SK-N-SH treated with all-trans-retinoic acid at 6 μM for 48 hours (cell line): Measurements from ENCODE around the gene CAPRIN2.

ENCODE experiments used
- ATAC-seq: fragments of 200-7000 bp; cut with Tn5 transposase; 3 replicates; pipeline ENCODE4 v1.9.1; 2020; ENCODE audit warnings: mild to moderate bottlenecking, moderate library complexity
- ARNTL ChIP-seq: fragments of 450-650 bp; formaldehyde crosslinking; IDR thresholded peaks from 2 replicates; pipeline ENCODE4 v1.5.0; 2020; ENCODE audit warnings: low read depth, mild to moderate bottlenecking, moderate library complexity, borderline replicate concordance
- BACH2 ChIP-seq: fragments of 250-450 bp; sonication (Bioruptor Pico); IDR thresholded peaks from 2 replicates; pipeline ENCODE4 v1.9.0; 2021; ENCODE audit warnings: mild to moderate bottlenecking, borderline replicate concordance
- CSDC2 ChIP-seq: fragments of 250-450 bp; sonication (Bioruptor Pico); IDR thresholded peaks from 2 replicates; pipeline ENCODE4 v1.5.0; 2020; ENCODE audit warnings: mild to moderate bottlenecking, moderate library complexity
- ESRRG ChIP-seq: fragments of 250-450 bp; sonication (Bioruptor Pico); IDR thresholded peaks from 2 replicates; pipeline ENCODE4 v1.6.1; 2021; ENCODE audit warnings: mild to moderate bottlenecking
- ISL1 ChIP-seq: fragments of 250-450 bp; sonication (Bioruptor Pico); IDR thresholded peaks from 2 replicates; pipeline ENCODE4 v2.1.2; 2022; ENCODE audit warnings: mild to moderate bottlenecking, moderate library complexity
- OSR1 ChIP-seq: fragments of 250-450 bp; sonication (Bioruptor Pico); IDR thresholded peaks from 2 replicates; pipeline ENCODE4 v1.8.0; 2022; ENCODE audit warnings: moderate library complexity, mild to moderate bottlenecking, inconsistent platforms
- POU6F1 ChIP-seq: fragments of 250-450 bp; sonication (Bioruptor Pico); IDR thresholded peaks from 2 replicates; pipeline ENCODE4 v1.8.0; 2021; ENCODE audit warnings: low read depth, mild to moderate bottlenecking, moderate library complexity, borderline replicate concordance
- PPARA ChIP-seq: fragments of 250-450 bp; sonication (Bioruptor Pico); IDR thresholded peaks from 2 replicates; pipeline ENCODE4 v1.5.0; 2020; ENCODE audit warnings: mild to moderate bottlenecking, borderline replicate concordance
- RARB ChIP-seq: fragments of 250-450 bp; sonication (Bioruptor Pico); IDR thresholded peaks from 2 replicates; pipeline ENCODE4 v1.8.0; 2021; ENCODE audit warnings: mild to moderate bottlenecking, moderate library complexity
- SNAI2 ChIP-seq: fragments of 250-450 bp; sonication (Bioruptor Pico); IDR thresholded peaks from 2 replicates; pipeline ENCODE4 v1.5.0; 2020; ENCODE audit warnings: mild to moderate bottlenecking, moderate library complexity
- TCF4 ChIP-seq: fragments of 250-450 bp; sonication (Bioruptor Pico); IDR thresholded peaks from 2 replicates; pipeline ENCODE4 v1.8.0; 2021; ENCODE audit warnings: mild to moderate bottlenecking, moderate library complexity, borderline replicate concordance
- ZC3H10 ChIP-seq: fragments of 250-450 bp; sonication (Bioruptor Pico); IDR thresholded peaks from 2 replicates; pipeline ENCODE4 v1.5.1; 2021; ENCODE audit warnings: mild to moderate bottlenecking, moderate library complexity
- ZFP3 ChIP-seq: fragments of 250-450 bp; sonication (Bioruptor Pico); IDR thresholded peaks from 2 replicates; pipeline ENCODE4 v1.5.0; 2020; ENCODE audit warnings: mild to moderate bottlenecking, moderate library complexity
- ZNF565 ChIP-seq: fragments of 450-650 bp; formaldehyde crosslinking; conservative IDR thresholded peaks from 2 replicates; pipeline ENCODE4 v1.5.0; 2020; ENCODE audit warnings: low read depth, mild to moderate bottlenecking, moderate library complexity
- ZNF70 ChIP-seq: fragments of 450-650 bp; formaldehyde crosslinking; IDR thresholded peaks from 2 replicates; pipeline ENCODE4 v1.5.0; 2020; ENCODE audit warnings: mild to moderate bottlenecking, moderate library complexity
- ZNF8 ChIP-seq: fragments of 450-650 bp; formaldehyde crosslinking; IDR thresholded peaks from 2 replicates; pipeline ENCODE4 v1.5.0; 2020; ENCODE audit warnings: mild to moderate bottlenecking, moderate library complexity
- TF ChIP-seq, protein P1 (sequence below): fragments of 250-450 bp; sonication (Bioruptor Pico); IDR thresholded peaks from 2 replicates; pipeline ENCODE4 v1.5.0; 2020; ENCODE audit warnings: mild to moderate bottlenecking, moderate library complexity
- TF ChIP-seq, protein P2 (sequence below): fragments of 250-450 bp; sonication (Bioruptor Pico); IDR thresholded peaks from 2 replicates; pipeline ENCODE4 v1.5.1; 2021; ENCODE audit warnings: mild to moderate bottlenecking, moderate library complexity

Gene CAPRIN2

GRCh38 chr12:30729547-30729946, 25.2 kb downstream of the CAPRIN2 start (continued):
- TF ChIP-seq, protein P1, sequence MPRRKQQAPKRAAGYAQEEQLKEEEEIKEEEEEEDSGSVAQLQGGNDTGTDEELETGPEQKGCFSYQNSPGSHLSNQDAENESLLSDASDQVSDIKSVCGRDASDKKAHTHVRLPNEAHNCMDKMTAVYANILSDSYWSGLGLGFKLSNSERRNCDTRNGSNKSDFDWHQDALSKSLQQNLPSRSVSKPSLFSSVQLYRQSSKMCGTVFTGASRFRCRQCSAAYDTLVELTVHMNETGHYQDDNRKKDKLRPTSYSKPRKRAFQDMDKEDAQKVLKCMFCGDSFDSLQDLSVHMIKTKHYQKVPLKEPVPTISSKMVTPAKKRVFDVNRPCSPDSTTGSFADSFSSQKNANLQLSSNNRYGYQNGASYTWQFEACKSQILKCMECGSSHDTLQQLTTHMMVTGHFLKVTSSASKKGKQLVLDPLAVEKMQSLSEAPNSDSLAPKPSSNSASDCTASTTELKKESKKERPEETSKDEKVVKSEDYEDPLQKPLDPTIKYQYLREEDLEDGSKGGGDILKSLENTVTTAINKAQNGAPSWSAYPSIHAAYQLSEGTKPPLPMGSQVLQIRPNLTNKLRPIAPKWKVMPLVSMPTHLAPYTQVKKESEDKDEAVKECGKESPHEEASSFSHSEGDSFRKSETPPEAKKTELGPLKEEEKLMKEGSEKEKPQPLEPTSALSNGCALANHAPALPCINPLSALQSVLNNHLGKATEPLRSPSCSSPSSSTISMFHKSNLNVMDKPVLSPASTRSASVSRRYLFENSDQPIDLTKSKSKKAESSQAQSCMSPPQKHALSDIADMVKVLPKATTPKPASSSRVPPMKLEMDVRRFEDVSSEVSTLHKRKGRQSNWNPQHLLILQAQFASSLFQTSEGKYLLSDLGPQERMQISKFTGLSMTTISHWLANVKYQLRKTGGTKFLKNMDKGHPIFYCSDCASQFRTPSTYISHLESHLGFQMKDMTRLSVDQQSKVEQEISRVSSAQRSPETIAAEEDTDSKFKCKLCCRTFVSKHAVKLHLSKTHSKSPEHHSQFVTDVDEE (CRISPR knock-in tag): no peak
- TF ChIP-seq TCF4 (CRISPR knock-in tag): no peak
- TF ChIP-seq, all 23 proteins: peak for 0

DNA sequence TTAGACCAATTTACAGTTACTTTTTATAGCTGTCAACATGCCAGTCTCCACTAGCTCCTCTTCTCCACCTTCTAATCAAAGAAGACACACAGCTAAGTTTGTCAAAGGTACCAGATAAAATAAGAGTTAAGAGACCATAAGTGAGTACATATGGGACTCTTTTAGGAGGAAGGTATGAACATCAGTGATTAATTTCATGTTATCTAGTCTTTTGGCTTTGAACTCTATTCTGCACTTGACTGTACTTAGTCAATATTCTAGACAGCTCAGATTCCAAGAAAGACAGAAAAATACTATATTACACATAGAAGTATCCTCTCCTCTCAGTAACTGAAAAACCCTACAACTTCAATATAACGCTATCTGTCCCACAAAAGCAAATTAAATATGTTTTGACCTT, 28.1 kb downstream of the CAPRIN2 start:
- TF ChIP-seq ZFP3 (CRISPR knock-in tag) (no peak), PPARA (no peak), ISL1 (no peak), ARNTL (CRISPR knock-in tag) (no peak), ESRRG (CRISPR knock-in tag) (no peak), SNAI2 (no peak), TCF4 (CRISPR knock-in tag) (no peak), ZC3H10 (no peak), CSDC2 (CRISPR knock-in tag) (no peak), BACH2 (CRISPR knock-in tag) (no peak), ZNF8 (CRISPR knock-in tag) (no peak), OSR1 (CRISPR knock-in tag) (no peak), POU6F1 (CRISPR knock-in tag) (no peak), ZNF565 (CRISPR knock-in tag) (no peak), ZNF70 (CRISPR knock-in tag) (no peak)
- TF ChIP-seq, protein P2, sequence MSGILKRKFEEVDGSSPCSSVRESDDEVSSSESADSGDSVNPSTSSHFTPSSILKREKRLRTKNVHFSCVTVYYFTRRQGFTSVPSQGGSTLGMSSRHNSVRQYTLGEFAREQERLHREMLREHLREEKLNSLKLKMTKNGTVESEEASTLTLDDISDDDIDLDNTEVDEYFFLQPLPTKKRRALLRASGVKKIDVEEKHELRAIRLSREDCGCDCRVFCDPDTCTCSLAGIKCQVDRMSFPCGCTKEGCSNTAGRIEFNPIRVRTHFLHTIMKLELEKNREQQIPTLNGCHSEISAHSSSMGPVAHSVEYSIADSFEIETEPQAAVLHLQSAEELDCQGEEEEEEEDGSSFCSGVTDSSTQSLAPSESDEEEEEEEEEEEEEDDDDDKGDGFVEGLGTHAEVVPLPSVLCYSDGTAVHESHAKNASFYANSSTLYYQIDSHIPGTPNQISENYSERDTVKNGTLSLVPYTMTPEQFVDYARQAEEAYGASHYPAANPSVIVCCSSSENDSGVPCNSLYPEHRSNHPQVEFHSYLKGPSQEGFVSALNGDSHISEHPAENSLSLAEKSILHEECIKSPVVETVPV (CRISPR knock-in tag): no peak
- TF ChIP-seq, all 23 proteins: peak for 0
- ATAC-seq: peak; percentile 43

DNA sequence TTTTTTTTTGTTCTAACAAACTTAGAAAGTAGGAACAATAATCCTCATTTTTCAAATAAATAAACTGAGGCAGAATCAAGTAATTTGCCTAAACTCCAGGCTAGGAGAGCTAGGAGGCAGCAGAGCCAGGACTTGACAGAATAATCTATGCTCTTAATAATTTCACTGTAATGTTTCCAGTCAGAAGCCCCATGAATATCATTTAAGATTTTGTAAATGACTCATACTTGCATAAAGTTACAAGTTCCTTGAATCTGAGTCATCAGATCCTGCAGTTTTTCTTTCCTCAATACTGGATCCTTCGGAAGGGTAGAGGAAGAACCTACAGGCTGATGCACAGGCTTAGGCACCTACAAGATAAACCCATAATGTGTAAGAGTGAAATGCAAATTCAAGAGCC, 29.0 kb downstream of the CAPRIN2 start:
- peak; percentile 97 for ATAC-seq

More for the DNA sequence above, 29.0 kb downstream of the CAPRIN2 start:
- TF ChIP-seq TCF4 (CRISPR knock-in tag): no peak
- no peak for TF ChIP-seq RARB
- TF ChIP-seq, protein P2 (CRISPR knock-in tag): no peak
- peak; percentile 45; the same call in 1 of the 2 replicates for TF ChIP-seq ISL1
- TF ChIP-seq POU6F1 (CRISPR knock-in tag): no peak
- TF ChIP-seq, all 23 proteins: peak for 1
